ENCODE results near the gene SPARC.

The SPARC gene

GRCh38 chr5:151657114-151657513 is 29.6 kb downstream of the SPARC start:
- no peak for DNase-seq

GRCh38 chr5:151656311-151656710 is 30.4 kb downstream of the SPARC start:
- no peak for DNase-seq

GRCh38 chr5:151651997-151652645 is 34.6 kb downstream of the SPARC start:
- peak; percentile 82 for DNase-seq

- DNase-seq = no peak
Measured at GRCh38 chr5:151648988-151649387, 37.7 kb downstream of the SPARC start.

GRCh38 chr5:151648089-151648488 is 38.6 kb downstream of the SPARC start:
- DNase-seq = no peak

- DNase-seq = no peak
Measured at GRCh38 chr5:151647320-151647861, 39.3 kb downstream of the SPARC start.

- DNase-seq = no peak
Measured at GRCh38 chr5:151646334-151646733, 40.4 kb downstream of the SPARC start.

- no peak for DNase-seq
Measured at GRCh38 chr5:151643388-151643787, 43.3 kb downstream of the SPARC start.

GRCh38 chr5:151642472-151643140 is 44.1 kb downstream of the SPARC start:
- no peak for DNase-seq

GRCh38 chr5:151638619-151639018 is 48.1 kb downstream of the SPARC start:
- DNase-seq = no peak

- no peak for DNase-seq
Measured at GRCh38 chr5:151637676-151638075, 49.0 kb downstream of the SPARC start.

GRCh38 chr5:151633892-151634291 is 52.8 kb downstream of the SPARC start:
- no peak for DNase-seq

GRCh38 chr5:151632941-151633340 is 53.8 kb downstream of the SPARC start:
- DNase-seq = no peak

GRCh38 chr5:151632524-151632923 is 54.2 kb downstream of the SPARC start:
- no peak for DNase-seq

- no peak for DNase-seq
Measured at GRCh38 chr5:151631941-151632340, 54.8 kb downstream of the SPARC start.

- no peak for DNase-seq
Measured at GRCh38 chr5:151630088-151630487, 56.6 kb downstream of the SPARC start.

GRCh38 chr5:151628112-151628823 is 58.4 kb downstream of the SPARC start:
- no peak for DNase-seq

GRCh38 chr5:151627650-151628049 is 59.1 kb downstream of the SPARC start:
- DNase-seq = no peak

GRCh38 chr5:151625285-151625684 is 61.4 kb downstream of the SPARC start:
- no peak for DNase-seq

GRCh38 chr5:151624476-151624875 is 62.2 kb downstream of the SPARC start:
- DNase-seq = no peak

- no peak for DNase-seq
Measured at GRCh38 chr5:151622367-151623088, 64.2 kb downstream of the SPARC start.

GRCh38 chr5:151620461-151620840 is 66.3 kb downstream of the SPARC start:
- no peak for DNase-seq

- DNase-seq = no peak
Measured at GRCh38 chr5:151619812-151620460, 66.8 kb downstream of the SPARC start.
